Caco-2 (cell line): ENCODE results near the gene CDH6. TPM values are rescaled to one million over a fixed set of nuclear protein-coding genes. Genes with fewer than 3 reads are reported as not detected.

Experiments
- BruUV-seq: library from RNA; stranded (reverse); fragments of 400-500 nt; replicated peaks from 2 replicates; lab custom pipeline; 2021; lab: Mats Ljungman, UMichigan
- CTCF ChIA-PET: fragments of 300-600 bp; sonication (Branson Sonifier 250); formaldehyde crosslinking; loops from one replicate; lab custom pipeline; 2022; ENCODE audit warnings: antibody characterized with exemption; lab: Charles Lee
- POLR2A ChIA-PET: fragments of 300-600 bp; sonication (Branson Sonifier 250); formaldehyde crosslinking; loops from one replicate; lab custom pipeline; 2022; ENCODE audit warnings: antibody characterized with exemption; lab: Charles Lee
- DNase-seq, 2 experiments: peaks; one replicate each; pipeline versions ENCODE4 v3.0.0 to v3.0.0-alpha.2; 2020 to 2022
- H3K27me3 ChIP-seq: replicated peaks from 2 replicates; pipeline ENCODE4 v1.6.0; 2011; ENCODE audit warnings: low read length; ENCODE audit not compliant: control insufficient read depth, insufficient read depth
- H3K36me3 ChIP-seq: 2 replicates; pipeline ENCODE4 v1.5.1; 2011; ENCODE audit warnings: low read length; ENCODE audit not compliant: control insufficient read depth, insufficient read depth
- H3K4me1 ChIP-seq: fragments of 250-450 bp; sonication (Bioruptor Pico); 2 replicates; pipeline ENCODE4 v1.5.1; 2020; ENCODE audit warnings: mild to moderate bottlenecking
- H3K4me3 ChIP-seq: 2 replicates; pipeline ENCODE4 v1.5.1; 2011; ENCODE audit warnings: low read depth, mild to moderate bottlenecking, control low read depth, low read length
- H3K9me3 ChIP-seq: fragments of 250-450 bp; sonication (Bioruptor Pico); 2 replicates; pipeline ENCODE4 v1.5.1; 2020; ENCODE audit warnings: mild to moderate bottlenecking, moderate library complexity
- H3K27ac Mint-ChIP-seq: one replicate; pipeline ENCODE4 v1.8.0; 2022; ENCODE audit warnings: mixed read lengths; ENCODE audit not compliant: unreplicated experiment
- H3K27me3 Mint-ChIP-seq: one replicate; pipeline ENCODE4 v1.8.0; 2022; ENCODE audit warnings: mixed read lengths; ENCODE audit not compliant: insufficient read depth, unreplicated experiment
- H3K36me3 Mint-ChIP-seq: one replicate; pipeline ENCODE4 v1.8.0; 2022; ENCODE audit warnings: mild to moderate bottlenecking, mixed read lengths; ENCODE audit not compliant: insufficient read depth, unreplicated experiment
- H3K4me1 Mint-ChIP-seq: one replicate; pipeline ENCODE4 v1.8.0; 2022; ENCODE audit warnings: low read depth, mixed read lengths; ENCODE audit not compliant: unreplicated experiment
- H3K4me3 Mint-ChIP-seq: one replicate; pipeline ENCODE4 v1.8.0; 2022; ENCODE audit warnings: mild to moderate bottlenecking, moderate library complexity, mixed read lengths; ENCODE audit not compliant: unreplicated experiment
- H3K9me3 Mint-ChIP-seq: one replicate; pipeline ENCODE4 v1.8.0; 2022; ENCODE audit warnings: mixed read lengths; ENCODE audit not compliant: unreplicated experiment
- intact Hi-C: fragments of 100-400 bp; cut with micrococcal nuclease; formaldehyde crosslinking; loops from one replicate; pipeline ENCODE4 v1.10.0; 2022; ENCODE audit not compliant: unreplicated experiment
- total RNA-seq: library from RNA; stranded (reverse); gene quantifications from 2 replicates; pipeline ENCODE4 v1.2.3, GENCODE V29; 2022
- TF ChIP-seq, protein P1 (sequence below), 2 experiments: fragments of 200-600 bp in 1 of 2; IDR thresholded peaks; 1 replicate in 1 of 2; 2 replicates in 1 of 2; pipeline versions ENCODE4 v1.5.1 to v1.8.0; 2011 to 2022; ENCODE audit warnings: antibody characterized with exemption in 1 of 2, control low read depth in 1 of 2, inconsistent platforms in 1 of 2, low read depth in 1 of 2, low read length in 1 of 2, mild to moderate bottlenecking in 1 of 2, moderate library complexity in 1 of 2; ENCODE audit not compliant: insufficient read depth in 1 of 2, severe bottlenecking in 1 of 2, unreplicated experiment in 1 of 2

The CDH6 gene
- total RNA-seq, 1 experiment from 2014 or later: 18.0 TPM

- no TSS peak for BruUV-seq
- TF ChIP-seq, protein P1, sequence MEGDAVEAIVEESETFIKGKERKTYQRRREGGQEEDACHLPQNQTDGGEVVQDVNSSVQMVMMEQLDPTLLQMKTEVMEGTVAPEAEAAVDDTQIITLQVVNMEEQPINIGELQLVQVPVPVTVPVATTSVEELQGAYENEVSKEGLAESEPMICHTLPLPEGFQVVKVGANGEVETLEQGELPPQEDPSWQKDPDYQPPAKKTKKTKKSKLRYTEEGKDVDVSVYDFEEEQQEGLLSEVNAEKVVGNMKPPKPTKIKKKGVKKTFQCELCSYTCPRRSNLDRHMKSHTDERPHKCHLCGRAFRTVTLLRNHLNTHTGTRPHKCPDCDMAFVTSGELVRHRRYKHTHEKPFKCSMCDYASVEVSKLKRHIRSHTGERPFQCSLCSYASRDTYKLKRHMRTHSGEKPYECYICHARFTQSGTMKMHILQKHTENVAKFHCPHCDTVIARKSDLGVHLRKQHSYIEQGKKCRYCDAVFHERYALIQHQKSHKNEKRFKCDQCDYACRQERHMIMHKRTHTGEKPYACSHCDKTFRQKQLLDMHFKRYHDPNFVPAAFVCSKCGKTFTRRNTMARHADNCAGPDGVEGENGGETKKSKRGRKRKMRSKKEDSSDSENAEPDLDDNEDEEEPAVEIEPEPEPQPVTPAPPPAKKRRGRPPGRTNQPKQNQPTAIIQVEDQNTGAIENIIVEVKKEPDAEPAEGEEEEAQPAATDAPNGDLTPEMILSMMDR (IDR thresholded peaks at IDR 0.05; ENCODE audit: insufficient read depth in 1 of 2, low read depth in 1 of 2, low read length in 1 of 2, severe bottlenecking in 1 of 2, unreplicated experiment in 1 of 2): no peak
These were observed 27.5 kb downstream of the CDH6 start for GRCh38 chr5:31221001-31221400.

GRCh38 chr5:31225118-31225517 is 31.6 kb downstream of the CDH6 start:
- POLR2A ChIA-PET: no interaction called here
- intact Hi-C loops: no loop called here
- H3K36me3 Mint-ChIP-seq: peaks cover 6% of the 10 kb centered on the region
- peaks cover 28% of the 10 kb centered on the region for H3K4me1 ChIP-seq
- CTCF ChIA-PET: no interaction called here
- TF ChIP-seq, protein P1 (IDR thresholded peaks at IDR 0.05; ENCODE audit: insufficient read depth in 1 of 2, low read depth in 1 of 2, low read length in 1 of 2, severe bottlenecking in 1 of 2, unreplicated experiment in 1 of 2): no peak
- no peak overlapping the region for H3K4me3 ChIP-seq
- no peak overlapping the region for H3K4me3 Mint-ChIP-seq
- no peak overlapping the region for H3K27ac Mint-ChIP-seq
- peaks cover 22% of the 10 kb centered on the region for H3K4me1 Mint-ChIP-seq
- no TSS peak for BruUV-seq
- H3K9me3 ChIP-seq: no peaks in the 10 kb centered on the region
- DNase-seq: no peak
- H3K9me3 Mint-ChIP-seq: no peaks in the 10 kb centered on the region
- H3K27me3 ChIP-seq: no peaks in the 10 kb centered on the region
- no peaks in the 10 kb centered on the region for H3K27me3 Mint-ChIP-seq
- H3K36me3 ChIP-seq: no peaks in the 10 kb centered on the region; the same call in 1 of the 2 replicates

More at GRCh38 chr5:31221001-31221400, 27.5 kb downstream of the CDH6 start:
- no peaks in the 10 kb centered on the region for H3K9me3 Mint-ChIP-seq
- peaks cover 65% of the 10 kb centered on the region for H3K4me1 ChIP-seq
- no peaks in the 10 kb centered on the region for H3K27me3 Mint-ChIP-seq
- no peaks in the 10 kb centered on the region for H3K36me3 ChIP-seq
- no peaks in the 10 kb centered on the region for H3K9me3 ChIP-seq
- peak; percentile 70 to 81 for DNase-seq
- intact Hi-C loops: loop anchor here (1.0 kb wide), 2 partner anchors 8 to 25 kb away; no protein-coding TSS in a partner anchor
- H3K4me1 Mint-ChIP-seq: peaks cover 37% of the 10 kb centered on the region
- no peaks in the 10 kb centered on the region for H3K36me3 Mint-ChIP-seq
- peak overlapping the region; percentile 80 for H3K27ac Mint-ChIP-seq
- ChIA-PET POLR2A (no interaction called here), CTCF (no interaction called here)
- H3K4me3 Mint-ChIP-seq: peak overlapping the region; percentile 36
- H3K27me3 ChIP-seq: no peaks in the 10 kb centered on the region
- H3K4me3 ChIP-seq: no peak overlapping the region

DNA sequence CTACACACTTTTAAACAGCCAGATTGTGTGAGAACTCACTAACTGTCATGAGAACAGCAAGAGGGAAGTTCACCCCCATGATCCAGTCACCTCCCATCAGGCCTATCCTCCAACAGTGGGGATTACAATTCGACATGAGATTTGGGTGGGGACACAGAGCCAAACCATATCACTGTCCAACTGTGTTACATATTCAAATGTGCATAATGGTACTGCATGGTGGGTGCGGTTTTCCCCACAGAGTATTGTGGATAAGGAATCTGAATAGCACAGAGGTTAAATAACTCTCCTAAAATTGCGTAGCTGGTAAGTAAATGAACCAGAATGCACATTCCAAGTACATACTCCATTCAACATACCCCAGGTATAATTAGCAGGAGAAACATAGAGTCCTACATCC is 32.1 kb downstream of the CDH6 start:
- DNase-seq: no peak
- Mint-ChIP-seq H3K36me3 (peaks cover 6% of the 10 kb centered on the region), H3K9me3 (no peaks in the 10 kb centered on the region), H3K4me1 (peaks cover 17% of the 10 kb centered on the region), H3K4me3 (no peak overlapping the region), H3K27ac (no peak overlapping the region), H3K27me3 (no peaks in the 10 kb centered on the region)
- TF ChIP-seq, protein P1 (IDR thresholded peaks at IDR 0.05; ENCODE audit: insufficient read depth in 1 of 2, low read depth in 1 of 2, low read length in 1 of 2, severe bottlenecking in 1 of 2, unreplicated experiment in 1 of 2): no peak
- Histone ChIP-seq H3K4me3 (no peak overlapping the region), H3K9me3 (no peaks in the 10 kb centered on the region), H3K27me3 (no peaks in the 10 kb centered on the region), H3K4me1 (peaks cover 23% of the 10 kb centered on the region), H3K36me3 (no peaks in the 10 kb centered on the region; the same call in 1 of the 2 replicates)
- intact Hi-C loops: no loop called here
- BruUV-seq: no TSS peak
- ChIA-PET CTCF (no interaction called here), POLR2A (no interaction called here)
